Thyroid gland (tissue), 4 donors: ENCODE measurements around the gene MGAT4C.

Experiments
- POLR2A ChIP-seq, 2 donors: fragments of 450-650 bp; IDR thresholded peaks; one replicate each; pipeline ENCODE4 v1.6.1; 2017; ENCODE audit warnings: antibody characterized with exemption in 2 of 2, mild to moderate bottlenecking in 2 of 2, moderate library complexity in 1 of 2
- TF ChIP-seq, protein P1 (sequence below), 6 experiments: fragments of 200-600 bp in 3 of 6; fragments of 450-650 bp in 3 of 6; sonication (generic) in 3 of 6; IDR thresholded peaks; one replicate each; pipeline ENCODE4 v1.5.1; 2016 to 2019; ENCODE audit warnings: antibody characterized with exemption in 6 of 6, mild to moderate bottlenecking in 2 of 6, inconsistent platforms in 1 of 6, moderate library complexity in 1 of 6

- TF ChIP-seq, protein P1, sequence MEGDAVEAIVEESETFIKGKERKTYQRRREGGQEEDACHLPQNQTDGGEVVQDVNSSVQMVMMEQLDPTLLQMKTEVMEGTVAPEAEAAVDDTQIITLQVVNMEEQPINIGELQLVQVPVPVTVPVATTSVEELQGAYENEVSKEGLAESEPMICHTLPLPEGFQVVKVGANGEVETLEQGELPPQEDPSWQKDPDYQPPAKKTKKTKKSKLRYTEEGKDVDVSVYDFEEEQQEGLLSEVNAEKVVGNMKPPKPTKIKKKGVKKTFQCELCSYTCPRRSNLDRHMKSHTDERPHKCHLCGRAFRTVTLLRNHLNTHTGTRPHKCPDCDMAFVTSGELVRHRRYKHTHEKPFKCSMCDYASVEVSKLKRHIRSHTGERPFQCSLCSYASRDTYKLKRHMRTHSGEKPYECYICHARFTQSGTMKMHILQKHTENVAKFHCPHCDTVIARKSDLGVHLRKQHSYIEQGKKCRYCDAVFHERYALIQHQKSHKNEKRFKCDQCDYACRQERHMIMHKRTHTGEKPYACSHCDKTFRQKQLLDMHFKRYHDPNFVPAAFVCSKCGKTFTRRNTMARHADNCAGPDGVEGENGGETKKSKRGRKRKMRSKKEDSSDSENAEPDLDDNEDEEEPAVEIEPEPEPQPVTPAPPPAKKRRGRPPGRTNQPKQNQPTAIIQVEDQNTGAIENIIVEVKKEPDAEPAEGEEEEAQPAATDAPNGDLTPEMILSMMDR (IDR thresholded peaks at IDR 0.05) = no peak
- TF ChIP-seq POLR2A (IDR thresholded peaks at IDR 0.05) = no peak
Measured at GRCh38 chr12:86122846-86123468, 133.2 kb downstream of the MGAT4C start.
